NAMALWA (cell line): ENCODE results near the gene NSUN5.
"Not testable (repeated sequence)": the region's sequence is repeated elsewhere in the genome, so short reads cannot be mapped to it uniquely, and the experiment has no call there.

ENCODE experiments used
- DNase-seq: peaks from one replicate; pipeline ENCODE4 v3.0.0-alpha.2; 2015; ENCODE audit warnings: low spot score

NSUN5 gene

GRCh38 chr7:73308665-73309214, at the start of gene NSUN5:
Gene NSUN5 (minus strand): TSS chr7:73308826. CDS start chr7:73308790, 36 bp downstream.
- peak; percentile 98 for DNase-seq

- no peak for DNase-seq
Measured at GRCh38 chr7:73356159-73356558, 47.5 kb upstream of the NSUN5 start.

GRCh38 chr7:73354821-73355220, 46.2 kb upstream of the NSUN5 start:
- no peak for DNase-seq

GRCh38 chr7:73354196-73354595, 45.6 kb upstream of the NSUN5 start:
- no peak for DNase-seq

GRCh38 chr7:73353243-73353642, 44.6 kb upstream of the NSUN5 start:
- no peak for DNase-seq

- DNase-seq = no peak
Measured at GRCh38 chr7:73352784-73353183, 44.2 kb upstream of the NSUN5 start.

- DNase-seq = no peak
Measured at GRCh38 chr7:73351447-73352167, 43.0 kb upstream of the NSUN5 start.

GRCh38 chr7:73350306-73351068, 41.9 kb upstream of the NSUN5 start:
- no peak for DNase-seq

- no peak for DNase-seq
Measured at GRCh38 chr7:73349763-73350162, 41.1 kb upstream of the NSUN5 start.

GRCh38 chr7:73345951-73346350, 37.3 kb upstream of the NSUN5 start:
- no peak for DNase-seq

- DNase-seq = no peak
Measured at GRCh38 chr7:73345538-73345937, 36.9 kb upstream of the NSUN5 start.

GRCh38 chr7:73343671-73344380, 35.2 kb upstream of the NSUN5 start:
- no peak for DNase-seq

- DNase-seq = no peak
Measured at GRCh38 chr7:73342645-73343044, 34.0 kb upstream of the NSUN5 start.

- DNase-seq = no peak
Measured at GRCh38 chr7:73341877-73342276, 33.3 kb upstream of the NSUN5 start.

GRCh38 chr7:73340514-73340913, 31.9 kb upstream of the NSUN5 start:
- no peak for DNase-seq

- no peak for DNase-seq
Measured at GRCh38 chr7:73338321-73338720, 29.7 kb upstream of the NSUN5 start.

- no peak for DNase-seq
Measured at GRCh38 chr7:73332447-73332846, 23.8 kb upstream of the NSUN5 start.

- no peak for DNase-seq
Measured at GRCh38 chr7:73330772-73331171, 22.1 kb upstream of the NSUN5 start.

- DNase-seq = no peak
Measured at GRCh38 chr7:73329861-73330581, 21.4 kb upstream of the NSUN5 start.

GRCh38 chr7:73328696-73329095, 20.1 kb upstream of the NSUN5 start:
- no peak for DNase-seq

- not testable (repeated sequence) for DNase-seq
Measured at GRCh38 chr7:73327922-73328321, 19.3 kb upstream of the NSUN5 start, which contains the start of the genes FKBP6 and TRIM50. Gene FKBP6 (plus strand): TSS chr7:73328161. CDS start chr7:73328429, 268 bp downstream. Gene TRIM50 (minus strand): TSS chr7:73328082. CDS start chr7:73324787, 3,295 bp downstream.

GRCh38 chr7:73327449-73327848, 18.8 kb upstream of the NSUN5 start:
- not testable (repeated sequence) for DNase-seq
